ENCODE data around the gene LRRC14B. TPM values are rescaled to one million over a fixed set of nuclear protein-coding genes. Genes with fewer than 3 reads are reported as not detected.
"Not testable (repeated sequence)": the region's sequence is repeated elsewhere in the genome, so short reads cannot be mapped to it uniquely, and the experiment has no call there.

The LRRC14B gene
- total RNA-seq, 4 donors from 2014 or later, result not detected

DNA sequence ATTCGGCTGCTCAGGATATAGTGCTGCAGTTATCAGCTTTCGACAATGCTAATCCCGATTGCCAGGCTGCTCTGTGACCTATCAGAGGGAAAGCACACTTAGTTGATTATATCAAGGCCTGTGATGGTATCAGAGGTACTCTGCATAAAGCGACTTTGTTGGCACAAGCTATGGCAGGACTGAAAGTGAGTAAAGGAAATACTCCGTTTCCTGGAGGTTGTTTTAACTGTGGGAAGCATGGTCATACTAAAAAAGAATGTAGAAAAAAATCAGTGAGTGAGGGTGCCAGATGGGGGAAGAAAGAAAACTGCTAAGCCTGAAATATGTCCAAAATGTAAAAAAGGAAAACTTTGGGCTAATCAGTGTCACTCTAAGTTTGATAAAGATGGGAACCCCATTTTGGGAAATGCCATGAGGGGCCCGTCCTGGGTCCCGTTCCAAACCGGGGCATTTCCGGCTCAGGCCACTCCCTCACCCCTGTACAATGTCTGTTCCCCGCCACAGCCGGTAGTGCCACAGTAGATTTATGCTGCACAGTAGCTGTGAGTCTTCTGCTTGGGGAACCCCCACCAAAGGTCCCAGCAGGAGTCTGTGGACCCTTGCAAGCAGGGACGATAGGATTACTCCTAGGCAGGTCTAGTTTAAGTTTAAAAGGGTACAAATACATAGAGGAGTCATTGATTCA is 52.5 kb downstream of the LRRC14B start:
- H3K27me3 ChIP-seq; H3K4me3 ChIP-seq; H3K4me1 ChIP-seq; H3K36me3 ChIP-seq; DNase-seq; H3K9me3 ChIP-seq; H3K27ac ChIP-seq; intact Hi-C loops (cut with DNase I; ENCODE audit: low total_unique reads): not testable (repeated sequence)

- H3K4me3 ChIP-seq; H3K27ac ChIP-seq; H3K27me3 ChIP-seq; H3K9me3 ChIP-seq; H3K4me1 ChIP-seq; intact Hi-C loops (cut with DNase I; ENCODE audit: low total_unique reads); DNase-seq; H3K36me3 ChIP-seq: not testable (repeated sequence)
These were observed 54.4 kb downstream of the LRRC14B start for GRCh38 chr5:245717-246116.

Small RNA genes within 50 kb of the gene (small RNA-seq; reads per million reads assigned to genes)
- not detected for gene RF00019

Other genes with a start within 250 kb of the LRRC14B start
- gene PLEKHG4B, start 99.3 kb upstream of the LRRC14B start, total RNA-seq, result 1 to 10 TPM in 1 of 4 donors, under 1 TPM in 2, not detected in 1; under 0.01 to 8.3 (median 0.37) TPM
- gene CCDC127, start 26.7 kb downstream of the LRRC14B start, total RNA-seq, result 10 to 100 TPM in 1 of 4 donors, 1 to 10 TPM in 3; 2.6 to 10.2 (median 6.0) TPM
- 10 to 100 TPM; 39.1 to 97.1 (median 65.4) TPM for gene SDHA, start 26.8 kb downstream of the LRRC14B start, total RNA-seq
- 10 to 100 TPM; 73.1 to 85.9 (median 79.7) TPM for gene PDCD6, start 80.2 kb downstream of the LRRC14B start, total RNA-seq
- 1 to 10 TPM in 2 of 4 donors, under 1 TPM in 1, not detected in 1; 0.26 to 9.1 (median 6.6) TPM for gene AHRR, start 130.2 kb downstream of the LRRC14B start, total RNA-seq